PFSK-1 (cell line): Measurements from ENCODE around the gene SERINC5.

Experiments used
- POLR2AphosphoS5 ChIP-seq: IDR thresholded peaks from 2 replicates; pipeline ENCODE4 v1.6.1; 2012; ENCODE audit warnings: low read depth, mild to moderate bottlenecking, control low read depth, low read length, moderate library complexity
- REST ChIP-seq, 2 experiments: IDR thresholded peaks; 2 replicates each; pipeline versions ENCODE4 v1.6.1 to v1.8.0; 2011 to 2012; ENCODE audit warnings: low read depth in 2 of 2, low read length in 2 of 2, control low read depth in 1 of 2, inconsistent platforms in 1 of 2, mild to moderate bottlenecking in 1 of 2, moderate library complexity in 1 of 2; ENCODE audit not compliant: insufficient read depth in 1 of 2
- TAF1 ChIP-seq: IDR thresholded peaks from 2 replicates; pipeline ENCODE4 v1.6.1; 2012; ENCODE audit warnings: low read length, control low read depth, borderline replicate concordance; ENCODE audit not compliant: insufficient read depth

GRCh38 chr5:80154749-80155148 lies 101.1 kb downstream of the SERINC5 start:
- TF ChIP-seq REST (IDR thresholded peaks at IDR 0.05; ENCODE audit: insufficient read depth in 1 of 2, low read depth in 2 of 2, low read length in 2 of 2) (no peak), POLR2AphosphoS5 (no peak), TAF1 (no peak)
